Cortex of kidney (tissue), 1 donor: ENCODE data around the gene PON1.

Source experiments
- DNase-seq: peaks from one replicate; lab custom pipeline; 2025; lab: John Stamatoyannopoulos, UW

The PON1 gene

GRCh38 chr7:95253986-95254385 is 70.3 kb downstream of the PON1 start:
- DNase-seq = no peak

- no peak for DNase-seq
These were observed 72.4 kb downstream of the PON1 start for GRCh38 chr7:95251966-95252365.

GRCh38 chr7:95250571-95250970 is 73.8 kb downstream of the PON1 start:
- no peak for DNase-seq
